ENCODE data around the gene ZNF488. TPM values are rescaled to one million over a fixed set of nuclear protein-coding genes. Genes with fewer than 3 reads are reported as not detected.

ZNF488 gene
- total and polyA plus RNA-seq, 10 donors, result 0.02 to 0.26 (median 0.11) TPM; not detected in 6

- 72 to 90% (median 84%) methylated on average over 8 to 10 of the region's 10 CpGs for WGBS, 5 donors
- Histone ChIP-seq H3K9me3 (no peaks in the 10 kb centered on the region), H3K27me3 (replicated peaks in 1 of 7) (peaks cover 0 to 6% (median 0%) of the 10 kb centered on the region in 7 donors), H3K4me1 (peaks cover 0 to 21% (median 6%) of the 10 kb centered on the region in 6 donors), H3K36me3 (no peaks in the 10 kb centered on the region), H3K4me3 (no peak overlapping the region), H3K27ac (peak overlapping the region in 6 of 8 donors; percentile 22 to 65 (median 54))
- DNase-seq, result peak; percentile 55
- TF ChIP-seq POLR2A (IDR thresholded peaks at IDR 0.05) (no peak), CTCF (IDR thresholded peaks at IDR 0.05 in 8 of 11, conservative IDR thresholded peaks at IDR 0.05 in 3 of 11) (peak in 1 of 11 experiments; percentile 1)
- intact Hi-C loops (cut with DNase I; ENCODE audit: low total_unique reads), result no loop called here
These were observed 18.0 kb upstream of the ZNF488 start for GRCh38 chr10:47401874-47402640.

GRCh38 chr10:47401210-47401609, 17.1 kb upstream of the ZNF488 start:
- Histone ChIP-seq H3K4me1 (peaks cover 0 to 21% (median 6%) of the 10 kb centered on the region in 6 donors), H3K9me3 (no peaks in the 10 kb centered on the region), H3K27ac (no peak overlapping the region), H3K4me3 (no peak overlapping the region), H3K27me3 (replicated peaks in 1 of 7) (peaks cover 0 to 12% (median 0%) of the 10 kb centered on the region in 7 donors), H3K36me3 (no peaks in the 10 kb centered on the region)
- DNase-seq, result no peak
- intact Hi-C loops (cut with DNase I; ENCODE audit: low total_unique reads), result no loop called here
- no peak for TF ChIP-seq POLR2A (IDR thresholded peaks at IDR 0.05)
- TF ChIP-seq CTCF (IDR thresholded peaks at IDR 0.05 in 8 of 11, conservative IDR thresholded peaks at IDR 0.05 in 3 of 11), result no peak
- 88 to 98% (median 93%) methylated on average over 4 of the region's 4 CpGs for WGBS, 5 donors

GRCh38 chr10:47400786-47401185, 16.7 kb upstream of the ZNF488 start:
- Histone ChIP-seq H3K9me3 (no peaks in the 10 kb centered on the region), H3K27me3 (replicated peaks in 1 of 7) (peaks cover 0 to 12% (median 0%) of the 10 kb centered on the region in 7 donors), H3K4me3 (no peak overlapping the region), H3K4me1 (peaks cover 0 to 21% (median 6%) of the 10 kb centered on the region in 6 donors), H3K36me3 (no peaks in the 10 kb centered on the region), H3K27ac (no peak overlapping the region)
- WGBS, 5 donors, result 92 to 98% (median 95%) methylated on average over 3 of the region's 3 CpGs
- DNase-seq, result no peak
- intact Hi-C loops (cut with DNase I; ENCODE audit: low total_unique reads), result no loop called here
- no peak for TF ChIP-seq CTCF (IDR thresholded peaks at IDR 0.05 in 8 of 11, conservative IDR thresholded peaks at IDR 0.05 in 3 of 11)

- no peak overlapping the region for H3K27ac ChIP-seq
- 89 to 98% (median 94%) methylated on average over 2 of the region's 2 CpGs for WGBS, 5 donors
- no peaks in the 10 kb centered on the region for H3K9me3 ChIP-seq
- peaks cover 0 to 17% (median 0%) of the 10 kb centered on the region in 7 donors for H3K27me3 ChIP-seq (replicated peaks in 1 of 7)
- no peak for TF ChIP-seq POLR2A (IDR thresholded peaks at IDR 0.05)
- no peak for TF ChIP-seq CTCF (IDR thresholded peaks at IDR 0.05 in 8 of 11, conservative IDR thresholded peaks at IDR 0.05 in 3 of 11)
- no peak for TF ChIP-seq POLR2AphosphoS5 (IDR thresholded peaks at IDR 0.05)
- no peak overlapping the region for H3K4me3 ChIP-seq
- DNase-seq, result peak; percentile 22
- intact Hi-C loops (cut with DNase I; ENCODE audit: low total_unique reads), result no loop called here
- no peaks in the 10 kb centered on the region for H3K36me3 ChIP-seq
- peaks cover 0 to 21% (median 6%) of the 10 kb centered on the region in 6 donors for H3K4me1 ChIP-seq
These were observed 16.2 kb upstream of the ZNF488 start for GRCh38 chr10:47400251-47400650.
